Astrocyte (in vitro differentiated cells and primary cell): Measurements from ENCODE around the gene KEAP1. TPM values are rescaled to one million over a fixed set of nuclear protein-coding genes. Genes with fewer than 3 reads are reported as not detected.

ENCODE experiments used
- DNase-seq: peaks from one replicate; pipeline ENCODE4 v3.0.0-alpha.2; 2010; ENCODE audit warnings: low read depth
- FAIRE-seq: peaks from 2 replicates; lab custom pipeline; 2011; peaks lifted over from hg19 to GRCh38; lab: Jason Lieb, UNC
- H2AFZ ChIP-seq: 2 replicates; pipeline ENCODE4 v1.6.0; 2012; ENCODE audit warnings: low read depth, low read length, inconsistent platforms
- H3K27ac ChIP-seq: 2 replicates; pipeline ENCODE4 v1.5.1; 2011; ENCODE audit warnings: low read depth, low read length, inconsistent platforms
- H3K27me3 ChIP-seq: 2 replicates; pipeline ENCODE4 v1.6.0; 2011; ENCODE audit warnings: low read length, inconsistent platforms; ENCODE audit not compliant: insufficient read depth
- H3K36me3 ChIP-seq: 2 replicates; pipeline ENCODE4 v1.5.1; 2011; ENCODE audit warnings: low read length, inconsistent platforms; ENCODE audit not compliant: insufficient read depth
- H3K4me1 ChIP-seq: 2 replicates; pipeline ENCODE4 v1.5.1; 2011; ENCODE audit warnings: low read length, inconsistent platforms; ENCODE audit not compliant: insufficient read depth
- H3K4me2 ChIP-seq: 2 replicates; pipeline ENCODE4 v1.6.0; 2012; ENCODE audit warnings: low read length, inconsistent platforms
- H3K4me3 ChIP-seq: 2 replicates; pipeline ENCODE4 v1.5.1; 2011; ENCODE audit warnings: low read depth, mild to moderate bottlenecking, low read length, inconsistent platforms; ENCODE audit not compliant: insufficient read depth
- H3K79me2 ChIP-seq: 2 replicates; pipeline ENCODE4 v1.6.0; 2012; ENCODE audit warnings: mild to moderate bottlenecking, low read length, inconsistent platforms; ENCODE audit not compliant: insufficient read depth
- H3K9ac ChIP-seq: 2 replicates; pipeline ENCODE4 v1.6.0; 2012; ENCODE audit warnings: mild to moderate bottlenecking, low read length, inconsistent platforms
- H3K9me3 ChIP-seq: 2 replicates; pipeline ENCODE4 v1.5.1; 2012; ENCODE audit warnings: low read depth, mild to moderate bottlenecking, low read length, inconsistent platforms; ENCODE audit not compliant: insufficient read depth
- H4K20me1 ChIP-seq: 2 replicates; pipeline ENCODE4 v1.6.0; 2012; ENCODE audit warnings: low read length, inconsistent platforms; ENCODE audit not compliant: insufficient read depth
- H3K27ac Mint-ChIP-seq: one replicate; pipeline ENCODE4 v1.8.0; 2021; ENCODE audit warnings: mild to moderate bottlenecking, mixed read lengths; ENCODE audit not compliant: unreplicated experiment
- H3K27me3 Mint-ChIP-seq: one replicate; pipeline ENCODE4 v1.8.0; 2021; ENCODE audit warnings: low read depth, mixed read lengths; ENCODE audit not compliant: unreplicated experiment
- H3K36me3 Mint-ChIP-seq: one replicate; pipeline ENCODE4 v1.8.0; 2021; ENCODE audit warnings: low read depth, mixed read lengths; ENCODE audit not compliant: unreplicated experiment
- H3K4me1 Mint-ChIP-seq: one replicate; pipeline ENCODE4 v1.8.0; 2021; ENCODE audit warnings: low read depth, mixed read lengths; ENCODE audit not compliant: unreplicated experiment
- H3K4me3 Mint-ChIP-seq: one replicate; pipeline ENCODE4 v1.8.0; 2021; ENCODE audit warnings: mild to moderate bottlenecking, moderate library complexity, mixed read lengths; ENCODE audit not compliant: unreplicated experiment
- H3K9me3 Mint-ChIP-seq: one replicate; pipeline ENCODE4 v1.8.0; 2021; ENCODE audit warnings: mild to moderate bottlenecking, mixed read lengths; ENCODE audit not compliant: unreplicated experiment
- CTCF ChIP-seq: IDR thresholded peaks from 2 replicates; pipeline ENCODE4 v1.5.1; 2011; ENCODE audit warnings: low read depth, mild to moderate bottlenecking, inconsistent platforms, low read length, moderate library complexity; ENCODE audit not compliant: insufficient read depth
- EZH2 ChIP-seq: IDR thresholded peaks from 2 replicates; pipeline ENCODE4 v1.6.1; 2012; ENCODE audit warnings: mild to moderate bottlenecking, low read length, inconsistent platforms; ENCODE audit not compliant: insufficient read depth
- total RNA-seq: library from RNA; stranded (reverse); gene quantifications from 2 replicates; pipeline ENCODE4 v1.2.1, GENCODE V29; 2021

The KEAP1 gene
- total RNA-seq, 1 donor from 2014 or later = 43.6 TPM

GRCh38 chr19:10450853-10451609 lies 52.1 kb downstream of the KEAP1 start:
- H3K36me3 ChIP-seq = no peaks in the 10 kb centered on the region
- H3K9ac ChIP-seq = no peak overlapping the region
- no peak overlapping the region for H2AFZ ChIP-seq
- TF ChIP-seq EZH2 (no peak), CTCF (no peak)
- no peaks in the 10 kb centered on the region for H3K9me3 ChIP-seq
- DNase-seq (no peak), FAIRE-seq (no peak)
- no peaks in the 10 kb centered on the region for H3K4me1 ChIP-seq
- H3K9me3 Mint-ChIP-seq = no peaks in the 10 kb centered on the region
- peaks cover 2% of the 10 kb centered on the region for H3K27me3 ChIP-seq
- no peak overlapping the region for H3K4me3 Mint-ChIP-seq
- no peak overlapping the region for H3K4me3 ChIP-seq
- H3K27ac Mint-ChIP-seq = no peak overlapping the region
- peaks cover 3% of the 10 kb centered on the region for H3K36me3 Mint-ChIP-seq
- no peak overlapping the region for H3K4me2 ChIP-seq
- H3K4me1 Mint-ChIP-seq = peaks cover 3% of the 10 kb centered on the region
- H3K27me3 Mint-ChIP-seq = peaks cover 28% of the 10 kb centered on the region
- H3K79me2 ChIP-seq = no peaks in the 10 kb centered on the region
- H4K20me1 ChIP-seq = peaks cover 21% of the 10 kb centered on the region
- H3K27ac ChIP-seq = no peak overlapping the region

- Histone ChIP-seq H2AFZ (no peak overlapping the region), H3K4me2 (no peak overlapping the region), H3K36me3 (no peaks in the 10 kb centered on the region), H3K9me3 (no peaks in the 10 kb centered on the region), H3K4me3 (no peak overlapping the region), H3K4me1 (no peaks in the 10 kb centered on the region), H4K20me1 (peaks cover 21% of the 10 kb centered on the region), H3K9ac (no peak overlapping the region), H3K79me2 (no peaks in the 10 kb centered on the region), H3K27ac (no peak overlapping the region), H3K27me3 (peaks cover 2% of the 10 kb centered on the region)
- DNase-seq = no peak
- H3K27ac Mint-ChIP-seq = no peak overlapping the region
- no peak overlapping the region for H3K4me3 Mint-ChIP-seq
- H3K9me3 Mint-ChIP-seq = no peaks in the 10 kb centered on the region
- FAIRE-seq = no peak
- peaks cover 28% of the 10 kb centered on the region for H3K27me3 Mint-ChIP-seq
- peaks cover 3% of the 10 kb centered on the region for H3K36me3 Mint-ChIP-seq
- TF ChIP-seq CTCF (no peak), EZH2 (no peak)
- H3K4me1 Mint-ChIP-seq = peaks cover 3% of the 10 kb centered on the region
Observed at GRCh38 chr19:10450191-10450852, 52.8 kb downstream of the KEAP1 start.

GRCh38 chr19:10449037-10449436 lies 54.1 kb downstream of the KEAP1 start:
- no peak for DNase-seq
- no peaks in the 10 kb centered on the region for H3K9me3 ChIP-seq
- no peak overlapping the region for H3K4me3 Mint-ChIP-seq
- no peak overlapping the region for H3K4me3 ChIP-seq
- no peak overlapping the region for H3K27ac ChIP-seq
- no peaks in the 10 kb centered on the region for H3K9me3 Mint-ChIP-seq
- H3K27me3 ChIP-seq = no peaks in the 10 kb centered on the region
- no peak for FAIRE-seq
- H3K36me3 ChIP-seq = no peaks in the 10 kb centered on the region
- TF ChIP-seq CTCF (no peak), EZH2 (no peak)
- no peaks in the 10 kb centered on the region for H3K4me1 ChIP-seq
- H3K9ac ChIP-seq = no peak overlapping the region
- H4K20me1 ChIP-seq = peaks cover 18% of the 10 kb centered on the region
- H3K27me3 Mint-ChIP-seq = peaks cover 26% of the 10 kb centered on the region
- peaks cover 3% of the 10 kb centered on the region for H3K4me1 Mint-ChIP-seq
- no peaks in the 10 kb centered on the region for H3K79me2 ChIP-seq
- H3K36me3 Mint-ChIP-seq = peaks cover 3% of the 10 kb centered on the region
- H3K4me2 ChIP-seq = no peak overlapping the region
- no peak overlapping the region for H2AFZ ChIP-seq
- H3K27ac Mint-ChIP-seq = no peak overlapping the region
